Activated CD8-positive, alpha-beta T cell treated with anti-CD3 and anti-CD28 coated beads for 36 hours (primary cell): ENCODE data around the gene LRRC55. TPM values are rescaled to one million over a fixed set of nuclear protein-coding genes. Genes with fewer than 3 reads are reported as not detected.

Experiments
- ATAC-seq: fragments of 200-7000 bp; cut with Tn5 transposase; one replicate; pipeline ENCODE4 v1.10.0; 2021; ENCODE audit warnings: mild to moderate bottlenecking, moderate library complexity
- CTCF ChIA-PET: fragments of 350-600 bp; sonication (Branson Sonifier 250); formaldehyde crosslinking; loops from one replicate; lab custom pipeline; 2021; ENCODE audit warnings: antibody characterized with exemption; lab: Charles Lee
- POLR2A ChIA-PET: fragments of 350-600 bp; sonication (Branson Sonifier 250); formaldehyde crosslinking; loops from one replicate; lab custom pipeline; 2021; ENCODE audit warnings: antibody characterized with exemption; lab: Charles Lee
- DNase-seq: peaks from one replicate; pipeline ENCODE4 v3.0.0-alpha.2; 2020
- H3K27ac Mint-ChIP-seq: one replicate; pipeline ENCODE4 v1.8.0; 2021; ENCODE audit warnings: mild to moderate bottlenecking, mixed read lengths
- H3K27me3 Mint-ChIP-seq: one replicate; pipeline ENCODE4 v1.8.0; 2021; ENCODE audit warnings: mixed read lengths
- H3K36me3 Mint-ChIP-seq: one replicate; pipeline ENCODE4 v1.8.0; 2021; ENCODE audit warnings: low read depth, mixed read lengths
- H3K4me1 Mint-ChIP-seq: one replicate; pipeline ENCODE4 v1.8.0; 2021; ENCODE audit warnings: low read depth, mixed read lengths
- H3K4me3 Mint-ChIP-seq: one replicate; pipeline ENCODE4 v1.8.0; 2021; ENCODE audit warnings: mild to moderate bottlenecking, moderate library complexity, mixed read lengths
- H3K9me3 Mint-ChIP-seq: one replicate; pipeline ENCODE4 v1.8.0; 2021; ENCODE audit warnings: mixed read lengths
- intact Hi-C: fragments of 100-400 bp; cut with micrococcal nuclease; formaldehyde crosslinking; loops from one replicate; pipeline ENCODE4 v1.10.0; 2022
- total RNA-seq, 2 experiments: library from RNA; stranded (reverse); gene quantifications; one replicate each; pipeline ENCODE4 v1.2.3, GENCODE V29; 2021
- TF ChIP-seq, protein P1 (sequence below): fragments of 200-600 bp; IDR thresholded peaks from one replicate; pipeline ENCODE4 v1.8.0; 2022; ENCODE audit warnings: antibody characterized with exemption, mild to moderate bottlenecking

Gene LRRC55
- total RNA-seq, 2 experiments from 2014 or later: not detected

DNA sequence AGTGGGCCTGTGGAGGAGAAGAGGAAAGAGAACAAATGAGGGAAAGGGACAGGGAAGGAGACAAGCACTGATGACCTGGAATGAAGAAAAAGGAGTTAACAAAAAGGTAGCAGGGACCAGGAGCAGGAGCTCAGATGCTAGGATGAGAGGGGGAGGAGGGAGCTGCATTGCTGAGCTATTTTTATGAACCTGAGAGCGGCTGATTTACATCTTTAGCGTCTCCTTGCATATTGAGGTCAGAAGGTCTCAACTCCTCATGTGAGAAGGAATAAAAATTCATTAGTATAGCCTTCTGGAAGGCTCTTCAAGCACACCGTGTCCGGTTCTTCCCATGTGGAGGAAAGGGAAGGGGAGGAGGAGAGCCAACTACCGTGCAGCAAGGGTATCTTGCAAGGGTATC is 33.1 kb upstream of the LRRC55 start:
- POLR2A ChIA-PET: no interaction called here

GRCh38 chr11:57150454-57150917 is 31.3 kb upstream of the LRRC55 start:
- TF ChIP-seq, protein P1, sequence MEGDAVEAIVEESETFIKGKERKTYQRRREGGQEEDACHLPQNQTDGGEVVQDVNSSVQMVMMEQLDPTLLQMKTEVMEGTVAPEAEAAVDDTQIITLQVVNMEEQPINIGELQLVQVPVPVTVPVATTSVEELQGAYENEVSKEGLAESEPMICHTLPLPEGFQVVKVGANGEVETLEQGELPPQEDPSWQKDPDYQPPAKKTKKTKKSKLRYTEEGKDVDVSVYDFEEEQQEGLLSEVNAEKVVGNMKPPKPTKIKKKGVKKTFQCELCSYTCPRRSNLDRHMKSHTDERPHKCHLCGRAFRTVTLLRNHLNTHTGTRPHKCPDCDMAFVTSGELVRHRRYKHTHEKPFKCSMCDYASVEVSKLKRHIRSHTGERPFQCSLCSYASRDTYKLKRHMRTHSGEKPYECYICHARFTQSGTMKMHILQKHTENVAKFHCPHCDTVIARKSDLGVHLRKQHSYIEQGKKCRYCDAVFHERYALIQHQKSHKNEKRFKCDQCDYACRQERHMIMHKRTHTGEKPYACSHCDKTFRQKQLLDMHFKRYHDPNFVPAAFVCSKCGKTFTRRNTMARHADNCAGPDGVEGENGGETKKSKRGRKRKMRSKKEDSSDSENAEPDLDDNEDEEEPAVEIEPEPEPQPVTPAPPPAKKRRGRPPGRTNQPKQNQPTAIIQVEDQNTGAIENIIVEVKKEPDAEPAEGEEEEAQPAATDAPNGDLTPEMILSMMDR: no peak
- H3K27ac Mint-ChIP-seq: no peak overlapping the region
- H3K4me1 Mint-ChIP-seq: no peaks in the 10 kb centered on the region
- POLR2A ChIA-PET: no interaction called here
- CTCF ChIA-PET: no interaction called here
- H3K9me3 Mint-ChIP-seq: no peaks in the 10 kb centered on the region
- no peak for ATAC-seq
- intact Hi-C loops: no loop called here
- peaks cover 14% of the 10 kb centered on the region for H3K27me3 Mint-ChIP-seq
- no peak for DNase-seq
- no peaks in the 10 kb centered on the region for H3K36me3 Mint-ChIP-seq
- H3K4me3 Mint-ChIP-seq: no peak overlapping the region

More for the DNA sequence above, 33.1 kb upstream of the LRRC55 start:
- TF ChIP-seq, protein P1: no peak
- H3K9me3 Mint-ChIP-seq: no peaks in the 10 kb centered on the region
- H3K4me3 Mint-ChIP-seq: no peak overlapping the region
- intact Hi-C loops: no loop called here
- H3K27ac Mint-ChIP-seq: no peak overlapping the region
- no peaks in the 10 kb centered on the region for H3K36me3 Mint-ChIP-seq
- peaks cover 8% of the 10 kb centered on the region for H3K27me3 Mint-ChIP-seq
- DNase-seq (no peak), ATAC-seq (no peak)
- CTCF ChIA-PET: no interaction called here
- no peaks in the 10 kb centered on the region for H3K4me1 Mint-ChIP-seq

GRCh38 chr11:57152134-57152533 is 29.6 kb upstream of the LRRC55 start:
- TF ChIP-seq, protein P1: no peak
- Mint-ChIP-seq H3K9me3 (no peaks in the 10 kb centered on the region), H3K27me3 (peaks cover 21% of the 10 kb centered on the region), H3K36me3 (no peaks in the 10 kb centered on the region), H3K4me3 (no peak overlapping the region), H3K27ac (no peak overlapping the region), H3K4me1 (no peaks in the 10 kb centered on the region)
- DNase-seq: no peak
- ChIA-PET POLR2A (no interaction called here), CTCF (no interaction called here)
- ATAC-seq: no peak
- intact Hi-C loops: no loop called here

DNA sequence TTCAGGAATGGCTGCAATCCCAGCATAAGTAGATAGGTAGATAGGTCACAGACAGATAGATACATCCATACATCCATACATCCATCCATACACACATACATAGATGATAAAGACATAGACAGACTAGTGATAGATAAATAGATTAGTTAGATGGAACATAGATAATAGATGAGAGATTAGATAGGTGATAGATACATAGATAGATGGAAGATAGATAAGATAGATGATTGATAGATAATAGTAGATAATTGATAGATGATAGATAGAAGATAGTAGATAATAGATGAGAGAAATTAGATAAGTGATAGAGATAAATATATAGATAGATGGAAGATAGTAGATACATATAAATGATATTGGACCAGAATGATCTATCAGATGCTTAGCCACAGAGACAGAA is 28.3 kb upstream of the LRRC55 start:
- POLR2A ChIA-PET: no interaction called here
- DNase-seq: no peak
- CTCF ChIA-PET: no interaction called here

DNA sequence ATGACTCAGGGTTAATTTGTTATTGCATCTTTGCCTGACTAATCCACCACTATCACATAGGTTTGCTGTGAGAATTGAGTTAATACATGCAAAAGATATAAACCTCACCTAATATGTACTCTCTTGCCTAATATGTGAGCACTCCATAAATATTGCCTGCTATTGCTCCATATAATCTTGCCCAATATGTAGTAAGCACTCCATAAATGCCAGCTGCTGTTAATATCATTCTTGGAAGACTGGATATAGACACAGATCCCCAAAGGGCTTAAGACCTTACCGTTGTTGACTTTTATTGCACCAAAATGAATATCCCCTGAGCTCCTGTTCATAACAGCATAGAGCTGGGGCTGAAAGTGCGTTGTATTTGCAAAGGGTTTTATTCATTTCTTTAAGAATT is 27.0 kb upstream of the LRRC55 start:
- no peaks in the 10 kb centered on the region for H3K36me3 Mint-ChIP-seq
- no peak for DNase-seq
- ChIA-PET CTCF (no interaction called here), POLR2A (no interaction called here)
- TF ChIP-seq, protein P1: no peak
- H3K27me3 Mint-ChIP-seq: peaks cover 26% of the 10 kb centered on the region
- H3K4me3 Mint-ChIP-seq: no peak overlapping the region
- no peak overlapping the region for H3K27ac Mint-ChIP-seq
- intact Hi-C loops: no loop called here
- ATAC-seq: no peak
- H3K4me1 Mint-ChIP-seq: no peaks in the 10 kb centered on the region
- no peaks in the 10 kb centered on the region for H3K9me3 Mint-ChIP-seq

More for the DNA sequence above, 28.3 kb upstream of the LRRC55 start:
- TF ChIP-seq, protein P1: no peak
- H3K27ac Mint-ChIP-seq: no peak overlapping the region
- H3K27me3 Mint-ChIP-seq: peaks cover 26% of the 10 kb centered on the region
- no peaks in the 10 kb centered on the region for H3K4me1 Mint-ChIP-seq
- H3K4me3 Mint-ChIP-seq: no peak overlapping the region
- no peaks in the 10 kb centered on the region for H3K9me3 Mint-ChIP-seq
- intact Hi-C loops: no loop called here
- no peak for ATAC-seq
- H3K36me3 Mint-ChIP-seq: no peaks in the 10 kb centered on the region
